Nucleus accumbens (tissue), 56 donors: Measurements from ENCODE around the gene NRSN1.
"Not testable (repeated sequence)": the region's sequence is repeated elsewhere in the genome, so short reads cannot be mapped to it uniquely, and the experiment has no call there.

ENCODE experiments used
- DNase-seq, 56 donors: peaks; one replicate each; lab custom pipeline; 2025; lab: John Stamatoyannopoulos, UW

The NRSN1 gene

GRCh38 chr6:24139639-24140038, 13.6 kb downstream of the NRSN1 start:
- no peak for DNase-seq

- peak in 35 of 56 donors; percentile 1 to 65 (median 25) for DNase-seq
Observed at GRCh38 chr6:24140591-24140990, 14.6 kb downstream of the NRSN1 start.

- DNase-seq = not testable (repeated sequence)
Observed at GRCh38 chr6:24142733-24143132, 16.7 kb downstream of the NRSN1 start.

GRCh38 chr6:24145690-24146131, 19.7 kb downstream of the NRSN1 start:
- peak in 2 of 56 donors; percentile 8 to 34 for DNase-seq

- DNase-seq = no peak
Observed at GRCh38 chr6:24146871-24147270, 20.9 kb downstream of the NRSN1 start.

- DNase-seq = peak in 1 of 56 donors; percentile 27
Observed at GRCh38 chr6:24147511-24148153, 21.6 kb downstream of the NRSN1 start.

- DNase-seq = no peak
Observed at GRCh38 chr6:24148154-24148570, 22.1 kb downstream of the NRSN1 start.

- no peak for DNase-seq
Observed at GRCh38 chr6:24148684-24149083, 22.7 kb downstream of the NRSN1 start.

GRCh38 chr6:24149296-24149695, 23.3 kb downstream of the NRSN1 start:
- no peak for DNase-seq

- no peak for DNase-seq
Observed at GRCh38 chr6:24149836-24150235, 23.8 kb downstream of the NRSN1 start.

- DNase-seq = no peak
Observed at GRCh38 chr6:24152014-24152413, 26.0 kb downstream of the NRSN1 start.

- peak in 1 of 56 donors; percentile 30 for DNase-seq
Observed at GRCh38 chr6:24154121-24154520, 28.1 kb downstream of the NRSN1 start.

GRCh38 chr6:24157886-24158285, 31.9 kb downstream of the NRSN1 start:
- DNase-seq = no peak

GRCh38 chr6:24183584-24183983, 57.6 kb downstream of the NRSN1 start:
- DNase-seq = no peak

GRCh38 chr6:24186349-24186748, 60.3 kb downstream of the NRSN1 start:
- DNase-seq = no peak

- DNase-seq = no peak
Observed at GRCh38 chr6:24187965-24188577, 62.1 kb downstream of the NRSN1 start.

GRCh38 chr6:24188578-24189080, 62.6 kb downstream of the NRSN1 start:
- no peak for DNase-seq

- DNase-seq = no peak
Observed at GRCh38 chr6:24191346-24191745, 65.3 kb downstream of the NRSN1 start.

GRCh38 chr6:24193364-24193763, 67.3 kb downstream of the NRSN1 start:
- DNase-seq = no peak

- DNase-seq = no peak
Observed at GRCh38 chr6:24194978-24195700, 69.1 kb downstream of the NRSN1 start.

GRCh38 chr6:24195836-24196597, 70.0 kb downstream of the NRSN1 start:
- no peak for DNase-seq
